Measurements from ENCODE around the gene SEZ6L.

Gene SEZ6L

GRCh38 chr22:26431261-26431995 is 262.2 kb downstream of the SEZ6L start:
- Histone ChIP-seq H3K4me3 (no peak overlapping the region), H3K27me3 (peaks cover 0 to 40% of the 10 kb centered on the region in 2 donors), H3K27ac (no peak overlapping the region), H3K36me3 (no peaks in the 10 kb centered on the region), H3K9me3 (no peaks in the 10 kb centered on the region), H3K4me1 (peaks cover 0 to 17% (median 8%) of the 10 kb centered on the region in 4 donors)
- intact Hi-C loops (cut with DNase I; ENCODE audit: low total_unique reads): no loop called here
- DNase-seq: no peak
- no peak for TF ChIP-seq CTCF (IDR thresholded peaks at IDR 0.05)

- intact Hi-C loops (cut with DNase I; ENCODE audit: low total_unique reads): no loop called here
- Histone ChIP-seq H3K4me3 (no peak overlapping the region), H3K27ac (no peak overlapping the region), H3K27me3 (peaks cover 0 to 40% of the 10 kb centered on the region in 2 donors), H3K9me3 (no peaks in the 10 kb centered on the region), H3K4me1 (peaks cover 0 to 17% (median 8%) of the 10 kb centered on the region in 4 donors), H3K36me3 (no peaks in the 10 kb centered on the region)
- no peak for TF ChIP-seq CTCF (IDR thresholded peaks at IDR 0.05)
- DNase-seq: no peak
These were observed 263.5 kb downstream of the SEZ6L start for GRCh38 chr22:26432619-26433311.
